Activated CD4-positive, alpha-beta T cell treated with anti-CD3 and anti-CD28 coated beads, Interleukin-2, Interleukin-6, amounts not matched to agents 100 ng/mL and 50 ng/mL, durations not matched to agents 16 hours and 8 hours (primary cell): ENCODE data around the gene SCGB2B2.
A peak's percentile ranks its signal among the peaks of the same experiment; 100 is the strongest.
"Not testable (repeated sequence)": the region's sequence is repeated elsewhere in the genome, so short reads cannot be mapped to it uniquely, and the experiment has no call there.

Source experiments
- DNase-seq: peaks from one replicate; pipeline ENCODE4 v3.0.0-alpha.2; 2020

Gene SCGB2B2

GRCh38 chr19:34668077-34668689 is 8.8 kb downstream of the SCGB2B2 start:
- DNase-seq, result not testable (repeated sequence)

DNA sequence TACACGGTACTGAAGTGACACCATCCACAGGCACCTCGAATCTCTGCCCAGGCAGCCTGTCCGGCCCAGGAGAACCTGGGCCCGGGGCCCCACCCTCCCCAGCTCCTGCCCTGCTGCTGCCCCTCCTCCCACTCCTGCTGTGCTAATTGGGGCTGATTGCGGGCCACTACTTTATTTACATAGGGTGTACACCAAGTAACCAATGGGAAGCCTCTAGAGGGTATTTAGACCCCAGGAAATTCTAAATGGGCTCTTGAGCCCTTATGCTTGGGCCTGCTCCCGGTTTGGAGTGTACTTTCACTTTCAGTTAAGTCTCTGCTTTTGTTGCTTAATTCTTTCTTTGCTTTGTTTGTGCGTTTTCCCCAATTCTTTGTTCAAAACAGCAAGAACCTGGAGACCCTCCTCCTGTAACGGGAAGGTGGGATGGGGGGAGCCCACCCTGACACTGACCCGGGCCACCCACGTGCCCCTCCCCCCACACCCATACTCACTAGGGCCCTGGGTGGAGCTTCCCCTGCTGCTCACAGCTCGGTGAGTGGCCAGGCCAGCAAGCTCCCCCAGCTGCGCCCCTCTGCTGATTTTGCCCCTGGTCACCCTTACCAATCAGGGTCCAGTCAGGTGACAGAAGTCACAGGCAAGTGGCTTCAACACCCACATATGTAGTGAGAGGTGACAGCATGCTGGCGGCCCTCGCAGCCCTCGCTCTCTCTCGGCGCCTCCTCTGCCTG is 9.4 kb downstream of the SCGB2B2 start:
- no peak for DNase-seq

DNA sequence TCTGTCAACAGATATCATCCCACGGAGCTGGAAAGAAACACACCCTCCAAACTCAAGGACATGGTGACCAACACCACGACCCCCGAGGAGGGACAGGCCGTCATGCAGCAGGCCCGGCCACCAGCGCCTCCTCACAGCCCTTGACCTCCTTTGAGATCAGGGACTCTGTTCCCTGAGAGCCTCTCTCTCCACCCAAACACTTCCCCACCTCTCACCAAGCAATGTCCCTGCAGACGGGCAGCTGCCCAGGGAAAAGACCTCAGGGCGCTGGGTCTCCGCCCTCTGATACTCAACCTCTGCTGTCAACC is 10.0 kb downstream of the SCGB2B2 start:
- no peak for DNase-seq

DNA sequence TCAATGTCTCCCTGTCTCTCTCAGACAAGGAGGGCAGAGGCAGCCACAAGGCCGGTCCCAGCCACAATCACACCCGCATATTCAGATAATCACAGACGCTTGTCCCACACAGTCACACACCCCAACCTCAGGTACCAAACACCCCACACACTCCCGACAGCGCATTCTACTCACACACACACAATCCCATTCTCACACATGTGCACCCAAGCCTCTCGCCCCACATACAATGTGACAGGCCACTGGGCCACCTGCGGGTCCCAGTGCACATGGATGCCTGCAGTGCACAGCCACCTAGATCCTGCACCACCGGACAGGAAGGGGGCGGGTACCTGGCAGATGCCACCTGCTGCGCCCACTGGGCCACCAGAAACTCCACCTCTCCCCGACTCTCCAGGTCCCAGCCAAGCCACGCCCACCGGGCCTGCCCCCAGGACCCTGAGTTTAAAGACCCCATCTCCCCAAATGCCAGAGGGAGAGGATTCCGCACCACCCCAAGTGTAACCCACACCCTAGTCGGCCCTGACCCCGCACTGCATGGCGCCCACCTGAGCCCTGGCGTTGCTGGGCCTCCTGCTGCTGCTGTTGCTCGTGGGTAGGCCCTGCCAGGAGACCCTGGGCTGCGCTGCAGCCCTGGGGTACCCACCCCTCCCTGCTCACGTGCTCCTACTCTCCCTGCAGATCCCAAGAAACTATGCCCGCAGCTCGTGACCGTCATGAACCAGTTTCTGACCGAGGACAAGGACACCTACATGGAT is 10.6 kb downstream of the SCGB2B2 start:
- no peak for DNase-seq

DNA sequence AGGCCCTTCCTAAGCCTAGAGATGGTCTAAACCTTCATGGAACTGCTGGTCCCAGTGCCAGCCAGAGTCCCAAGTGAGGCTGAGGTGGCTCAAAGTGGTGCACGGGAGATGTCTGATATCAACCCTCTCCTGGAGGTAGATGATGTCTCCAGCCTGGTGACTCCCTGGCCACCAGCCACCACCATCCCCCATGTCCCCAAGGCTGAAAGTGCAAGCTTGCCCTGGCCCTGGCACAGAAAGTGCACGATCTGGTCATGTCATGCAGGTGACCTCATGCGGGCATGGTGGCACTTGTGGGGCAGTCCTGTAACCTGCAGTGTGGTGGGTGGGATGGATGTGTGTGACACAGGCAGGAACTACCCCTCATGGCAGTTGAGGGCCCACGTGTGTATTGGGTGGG is 11.7 kb downstream of the SCGB2B2 start:
- not testable (repeated sequence) for DNase-seq

DNA sequence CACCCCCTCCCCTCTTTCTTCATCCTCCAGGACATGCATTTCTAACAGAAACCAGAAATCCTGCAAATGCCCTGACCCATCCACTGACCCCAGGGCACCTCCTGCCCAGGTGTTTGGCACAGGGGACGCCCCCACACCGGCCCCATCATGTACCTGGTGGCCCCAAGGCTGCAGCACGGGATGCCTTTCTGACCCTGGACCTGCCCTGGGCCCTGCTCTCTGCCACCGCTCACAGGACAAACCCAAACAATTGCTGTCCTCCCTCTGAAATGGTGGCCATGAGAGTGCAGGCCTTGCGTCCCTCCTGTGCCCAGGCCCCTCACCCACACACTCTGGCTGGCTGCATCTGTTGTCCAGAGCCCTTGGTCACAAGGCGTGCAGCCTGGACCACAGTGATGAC is 12.1 kb downstream of the SCGB2B2 start:
- no peak for DNase-seq

DNA sequence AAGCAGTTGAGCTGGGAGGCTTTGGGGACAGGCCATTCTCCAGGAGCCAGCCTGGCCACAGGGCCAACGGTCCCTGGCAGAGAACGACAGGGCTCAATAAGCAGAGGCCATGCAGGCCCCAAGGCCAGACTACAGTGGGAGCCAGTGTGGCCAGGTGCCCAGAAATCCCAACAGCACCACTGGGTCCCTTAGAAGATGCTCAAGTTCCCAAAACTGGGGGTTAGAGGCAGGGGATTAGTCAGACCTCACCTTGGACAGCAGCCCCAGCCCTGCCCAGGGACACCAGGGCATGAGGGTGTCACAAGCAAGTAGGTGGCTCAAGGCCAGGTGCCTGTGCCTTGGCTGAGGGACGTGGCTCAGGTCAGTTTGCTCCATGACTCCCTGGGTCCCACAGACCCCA is 12.8 kb downstream of the SCGB2B2 start:
- DNase-seq, result no peak

DNA sequence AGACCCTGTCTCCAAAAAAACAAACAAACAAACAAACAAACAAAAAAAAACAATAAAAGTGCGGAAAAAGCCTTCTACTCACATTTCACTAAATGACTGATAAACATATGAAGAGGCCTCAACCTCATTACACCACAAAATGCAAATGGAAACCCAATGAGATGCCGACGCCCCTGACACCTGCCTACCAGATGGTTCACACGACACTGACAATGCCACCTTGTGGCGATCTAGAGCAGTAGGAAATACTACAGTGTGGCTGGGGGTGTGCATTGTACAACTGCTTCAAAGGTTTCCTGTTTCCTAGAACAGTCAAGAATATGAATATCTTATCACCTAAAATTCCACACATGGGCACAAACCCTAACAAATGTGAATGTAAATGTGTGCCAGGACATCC is 14.0 kb downstream of the SCGB2B2 start:
- DNase-seq, result peak; percentile 33

- no peak for DNase-seq
These were observed 15.6 kb downstream of the SCGB2B2 start for GRCh38 chr19:34661357-34661756.

GRCh38 chr19:34655651-34656050 is 21.3 kb downstream of the SCGB2B2 start:
- no peak for DNase-seq

DNA sequence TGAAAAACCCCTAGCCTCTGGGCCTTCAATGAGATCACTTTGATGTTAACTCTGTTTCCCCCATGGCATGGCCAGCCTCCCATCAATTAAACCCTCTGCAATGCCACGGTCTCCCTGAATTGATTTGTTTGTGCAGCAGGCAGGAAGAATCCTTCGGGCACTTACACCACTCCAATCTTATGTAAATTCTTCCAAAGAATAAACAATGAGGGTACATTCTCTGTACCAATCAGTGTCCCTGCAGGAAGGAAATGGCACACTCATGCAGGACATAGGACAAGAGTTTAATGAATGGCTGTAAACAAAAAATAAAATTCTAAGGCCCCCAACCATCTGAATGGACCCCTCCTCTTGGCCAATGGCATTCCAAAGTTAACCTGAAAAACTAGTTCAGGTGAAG is 22.2 kb downstream of the SCGB2B2 start:
- DNase-seq, result no peak

DNA sequence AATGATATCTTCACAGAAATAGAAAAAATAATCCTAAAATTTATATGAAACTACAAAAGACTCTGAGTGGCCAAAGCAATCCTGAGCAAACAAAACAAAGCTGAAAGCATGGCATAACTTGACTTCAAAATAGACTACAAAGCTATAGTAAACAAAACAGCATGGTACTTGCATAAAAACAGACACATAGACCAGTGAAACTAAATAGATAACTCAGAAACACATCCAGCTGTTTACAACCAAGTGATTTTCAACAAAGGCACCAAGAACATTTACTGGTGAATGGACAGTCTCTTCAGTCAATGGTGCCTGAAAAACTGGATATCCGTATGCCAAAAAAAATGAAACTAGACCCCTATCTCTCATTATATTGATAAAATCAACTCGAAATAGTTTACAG is 25.2 kb downstream of the SCGB2B2 start:
- no peak for DNase-seq

GRCh38 chr19:34649886-34650543 is 26.9 kb downstream of the SCGB2B2 start:
- DNase-seq, result no peak

DNA sequence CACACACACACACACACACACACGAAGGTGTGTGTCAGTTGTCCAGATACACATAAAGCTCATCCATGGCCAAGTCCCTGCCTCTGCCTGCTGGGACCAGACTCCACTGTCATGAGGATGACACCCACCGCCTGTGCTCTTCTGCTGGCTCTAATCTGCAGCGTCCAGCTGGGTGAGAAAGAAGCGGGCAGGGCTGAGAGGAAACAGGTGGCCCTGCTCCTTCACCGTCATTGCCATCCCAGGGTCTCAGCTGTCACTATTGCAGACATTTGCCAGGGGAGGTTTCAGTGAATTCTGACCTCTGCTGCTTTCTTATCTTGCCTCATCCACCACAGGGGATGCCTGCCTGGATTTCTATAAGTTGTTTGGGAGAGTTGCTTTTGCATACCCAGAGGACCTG is 31.4 kb downstream of the SCGB2B2 start:
- DNase-seq, result no peak

DNA sequence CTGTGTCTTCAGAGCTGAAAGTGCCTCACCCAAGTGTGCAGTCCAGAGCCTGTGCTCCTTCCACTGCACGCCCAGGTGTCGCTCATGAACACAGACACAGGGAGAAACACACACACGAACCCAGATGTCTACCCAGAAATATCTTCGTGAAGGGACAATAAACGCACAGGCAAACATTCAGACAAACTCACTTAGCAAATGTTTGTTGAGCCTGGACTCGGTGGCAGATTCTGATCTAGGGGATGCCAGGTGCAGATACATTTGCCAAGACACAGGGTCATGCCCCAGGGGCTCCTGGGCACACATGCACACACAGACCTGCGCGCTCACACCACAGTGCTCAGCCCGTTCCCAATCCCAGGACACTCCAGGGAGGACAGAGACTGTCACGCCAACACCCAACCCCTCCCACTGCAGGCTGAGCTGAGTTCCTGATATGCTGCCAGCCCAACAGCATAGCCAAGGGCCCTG is 31.9 kb downstream of the SCGB2B2 start:
- no peak for DNase-seq

DNA sequence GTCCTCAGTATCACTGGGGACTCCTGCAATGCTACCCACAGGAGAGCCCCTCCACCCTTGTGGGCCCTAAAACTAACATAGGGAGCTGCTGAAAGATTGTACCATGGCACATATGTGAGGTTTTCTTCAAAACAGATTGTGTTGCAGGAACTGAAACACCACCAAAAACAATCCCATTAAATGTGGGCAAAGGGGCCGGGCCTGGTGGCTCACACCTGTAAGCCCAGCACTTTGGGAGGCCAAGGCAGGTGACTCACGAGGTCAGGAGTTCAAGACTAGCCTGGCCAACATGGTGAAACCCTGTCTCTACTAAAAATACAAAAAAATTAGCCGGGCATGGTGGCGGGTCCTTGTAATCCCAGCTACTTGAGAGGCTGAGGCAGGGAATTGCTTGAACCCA is 34.7 kb downstream of the SCGB2B2 start:
- DNase-seq, result no peak

DNA sequence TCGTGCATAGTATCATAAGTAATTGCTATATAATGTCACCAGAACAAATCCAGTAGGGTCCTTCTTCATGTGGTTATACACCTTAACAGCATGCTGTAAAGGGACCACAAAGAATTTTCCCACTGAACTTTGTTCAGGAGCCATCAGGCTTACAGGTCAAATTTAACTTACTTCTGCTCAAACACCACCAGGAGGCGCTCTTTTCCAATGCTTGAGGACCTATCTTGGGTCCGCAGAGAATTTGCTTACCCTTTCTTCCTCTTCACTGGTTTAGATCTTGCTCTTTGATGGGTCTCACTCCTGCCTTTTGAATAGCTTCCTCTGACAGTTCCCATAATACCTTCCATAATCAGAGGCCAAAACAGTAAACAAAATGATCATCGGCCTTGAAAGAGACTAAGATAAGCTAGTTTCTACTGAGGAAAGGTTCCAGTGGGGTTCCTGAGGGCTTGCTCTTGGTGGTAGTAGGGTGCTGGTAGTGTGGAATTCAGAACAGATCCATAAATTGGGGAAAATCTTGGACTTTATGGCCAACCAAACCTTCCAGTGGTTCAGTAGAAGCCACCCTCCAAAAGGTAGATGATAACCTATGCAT is 37.4 kb downstream of the SCGB2B2 start:
- peak; percentile 63 for DNase-seq

- no peak for DNase-seq
These were observed 43.2 kb downstream of the SCGB2B2 start for GRCh38 chr19:34633802-34634201.
